HFFc6 (cell line): ENCODE measurements around the gene MYOG. TPM values are rescaled to one million over a fixed set of nuclear protein-coding genes. Genes with fewer than 3 reads are reported as not detected.

Experiments
- DNase-seq: peaks from one replicate; pipeline ENCODE4 v3.0.0-alpha.2; 2018
- H3K27ac Mint-ChIP-seq: 2 replicates; pipeline ENCODE4 v1.8.0; 2020; ENCODE audit warnings: mild to moderate bottlenecking, mixed read lengths
- H3K27me3 Mint-ChIP-seq: 2 replicates; pipeline ENCODE4 v1.8.0; 2021; ENCODE audit warnings: mild to moderate bottlenecking, moderate library complexity, mixed read lengths; ENCODE audit not compliant: insufficient read depth
- H3K36me3 Mint-ChIP-seq: 2 replicates; pipeline ENCODE4 v1.8.0; 2021; ENCODE audit warnings: low read depth, mixed read lengths
- H3K4me1 Mint-ChIP-seq: 2 replicates; pipeline ENCODE4 v1.8.0; 2020; ENCODE audit warnings: low read depth, mixed read lengths
- H3K4me3 Mint-ChIP-seq: 2 replicates; pipeline ENCODE4 v1.8.0; 2020; ENCODE audit warnings: mild to moderate bottlenecking, moderate library complexity, mixed read lengths
- H3K9me3 Mint-ChIP-seq: 2 replicates; pipeline ENCODE4 v1.8.0; 2020; ENCODE audit warnings: mild to moderate bottlenecking, mixed read lengths
- CTCF ChIP-seq: fragments of 200-600 bp; sonication (generic); IDR thresholded peaks from 2 replicates; pipeline ENCODE4 v1.5.0; 2021; ENCODE audit warnings: antibody characterized with exemption, mild to moderate bottlenecking
- total RNA-seq, 6 experiments: library from RNA; stranded (reverse); fragmentation: NEBNext Ultra II Directional; extraction: Animal tissue kit (Norgen Biotek cat#: 25700); gene quantifications; 2 replicates in 1 of 6; 3 replicates in 5 of 6; pipeline ENCODE4 v1.2.3, GENCODE V29; 2021

Gene MYOG
- total RNA-seq, 6 experiments from 2014 or later = not detected

- Mint-ChIP-seq H3K27ac (no peak overlapping the region), H3K27me3 (peaks cover 32% of the 10 kb centered on the region), H3K4me3 (no peak overlapping the region), H3K4me1 (peaks cover 20% of the 10 kb centered on the region), H3K9me3 (no peaks in the 10 kb centered on the region), H3K36me3 (no peaks in the 10 kb centered on the region)
- TF ChIP-seq CTCF = no peak
- no peak for DNase-seq
Observed at GRCh38 chr1:203048086-203048485, 37.7 kb downstream of the MYOG start.

GRCh38 chr1:203046984-203047630 is 38.7 kb downstream of the MYOG start:
- Mint-ChIP-seq H3K4me3 (peak overlapping the region; percentile 73), H3K27me3 (peaks cover 24% of the 10 kb centered on the region), H3K4me1 (peaks cover 25% of the 10 kb centered on the region), H3K27ac (peak overlapping the region; percentile 72), H3K36me3 (no peaks in the 10 kb centered on the region), H3K9me3 (no peaks in the 10 kb centered on the region)
- no peak for TF ChIP-seq CTCF
- peak; percentile 71 for DNase-seq

- peaks cover 36% of the 10 kb centered on the region for H3K4me1 Mint-ChIP-seq
- no peak for TF ChIP-seq CTCF
- H3K9me3 Mint-ChIP-seq = no peaks in the 10 kb centered on the region
- peaks cover 18% of the 10 kb centered on the region for H3K27me3 Mint-ChIP-seq
- no peak overlapping the region for H3K27ac Mint-ChIP-seq
- no peak overlapping the region for H3K4me3 Mint-ChIP-seq
- DNase-seq = no peak
- H3K36me3 Mint-ChIP-seq = no peaks in the 10 kb centered on the region
Observed at GRCh38 chr1:203045821-203046594, 39.8 kb downstream of the MYOG start.

GRCh38 chr1:203045336-203045735 is 40.5 kb downstream of the MYOG start:
- Mint-ChIP-seq H3K4me3 (no peak overlapping the region), H3K9me3 (no peaks in the 10 kb centered on the region), H3K4me1 (peaks cover 41% of the 10 kb centered on the region), H3K36me3 (no peaks in the 10 kb centered on the region), H3K27ac (no peak overlapping the region), H3K27me3 (peaks cover 11% of the 10 kb centered on the region)
- DNase-seq = no peak
- no peak for TF ChIP-seq CTCF

- peaks cover 11% of the 10 kb centered on the region for H3K27me3 Mint-ChIP-seq
- no peak overlapping the region for H3K4me3 Mint-ChIP-seq
- H3K4me1 Mint-ChIP-seq = peaks cover 41% of the 10 kb centered on the region
- no peaks in the 10 kb centered on the region for H3K36me3 Mint-ChIP-seq
- H3K9me3 Mint-ChIP-seq = no peaks in the 10 kb centered on the region
- DNase-seq = no peak
- no peak for TF ChIP-seq CTCF
- no peak overlapping the region for H3K27ac Mint-ChIP-seq
Observed at GRCh38 chr1:203044546-203045250, 41.1 kb downstream of the MYOG start.
